HG02840 (cell line): ENCODE results near the gene TWNK.
A peak's percentile ranks its signal among the peaks of the same experiment; 100 is the strongest.

Experiments
- ATAC-seq: cut with Tn5 transposase; IDR thresholded peaks from one replicate; pipeline ENCODE4 v1.9.1; 2021; ENCODE audit warnings: mild to moderate bottlenecking, moderate library complexity, moderate number of reproducible peaks; ENCODE audit not compliant: unreplicated experiment, low FRiP score

TWNK gene

DNA sequence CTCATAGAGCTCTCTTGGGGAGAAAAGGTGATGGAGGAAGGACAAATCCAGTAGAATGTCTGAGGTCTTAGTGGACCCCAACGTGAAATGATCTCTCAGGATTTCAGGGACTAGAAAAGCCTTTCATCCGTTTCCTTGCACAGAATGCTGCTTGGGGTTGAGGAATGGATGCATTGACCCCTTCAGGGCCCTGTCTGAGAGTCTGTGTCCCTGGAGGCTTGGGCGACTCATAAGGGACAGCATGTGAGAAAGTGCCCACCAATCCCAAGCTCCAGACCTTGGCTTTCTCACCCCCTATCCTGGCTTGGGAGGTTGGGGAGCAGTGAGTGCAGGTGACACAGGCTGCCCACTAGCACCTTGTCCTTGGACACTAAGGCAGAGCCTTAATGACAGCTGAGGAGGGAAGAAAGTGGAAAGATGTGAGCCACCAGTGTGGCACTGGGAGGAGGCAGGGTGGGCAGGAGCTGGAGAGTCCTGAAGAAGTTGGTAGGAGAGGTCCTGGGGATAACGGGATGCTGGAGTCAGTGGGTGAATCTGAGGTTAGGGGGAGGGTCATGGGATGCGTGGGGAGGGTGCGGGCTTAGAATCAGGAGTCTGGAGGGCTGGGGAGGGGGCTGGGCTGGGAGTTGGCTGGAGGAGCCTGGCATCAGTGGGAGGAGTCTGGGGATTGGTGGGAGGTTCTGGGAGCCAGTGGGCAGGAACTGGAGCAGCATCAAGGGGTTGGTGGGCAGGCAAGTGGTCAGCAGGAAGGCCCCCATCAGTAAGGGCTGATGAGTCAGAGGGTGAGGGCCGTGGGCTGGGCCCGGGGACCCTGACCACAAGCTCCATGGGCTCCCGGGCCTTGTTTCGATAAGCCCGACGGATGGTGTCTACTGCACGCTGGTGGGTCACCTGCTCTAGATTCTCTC is 20.8 kb downstream of the TWNK start:
- ATAC-seq, result no peak

DNA sequence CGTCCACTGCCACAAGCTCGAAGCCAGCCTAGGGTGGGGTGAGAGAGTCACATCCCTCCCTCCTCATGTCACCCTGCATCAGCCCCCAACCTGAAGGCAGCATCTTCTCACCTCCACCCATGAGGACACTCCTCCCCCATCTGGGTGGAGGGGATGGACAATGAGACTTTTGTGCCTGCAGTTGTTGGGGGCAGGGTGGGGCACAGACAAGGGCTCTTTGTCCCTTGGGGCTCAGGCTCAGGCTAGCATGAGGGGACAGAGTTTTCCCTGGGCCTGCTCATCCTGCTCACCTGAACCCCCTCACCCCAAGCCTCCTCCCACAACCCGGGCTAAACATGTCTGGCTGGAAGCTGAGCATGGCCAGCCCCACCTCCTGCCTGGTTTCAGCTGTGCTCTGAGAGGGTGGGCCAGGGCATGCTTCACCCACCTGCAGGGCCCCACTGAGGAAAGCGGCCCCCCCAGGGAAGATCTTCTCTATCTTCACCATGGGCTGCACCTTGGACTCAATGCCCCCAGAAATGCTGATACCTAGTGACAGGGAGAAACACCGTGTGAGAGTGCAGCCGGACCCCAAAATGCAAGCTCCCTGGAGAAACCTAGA is 21.6 kb downstream of the TWNK start:
- ATAC-seq, result no peak

DNA sequence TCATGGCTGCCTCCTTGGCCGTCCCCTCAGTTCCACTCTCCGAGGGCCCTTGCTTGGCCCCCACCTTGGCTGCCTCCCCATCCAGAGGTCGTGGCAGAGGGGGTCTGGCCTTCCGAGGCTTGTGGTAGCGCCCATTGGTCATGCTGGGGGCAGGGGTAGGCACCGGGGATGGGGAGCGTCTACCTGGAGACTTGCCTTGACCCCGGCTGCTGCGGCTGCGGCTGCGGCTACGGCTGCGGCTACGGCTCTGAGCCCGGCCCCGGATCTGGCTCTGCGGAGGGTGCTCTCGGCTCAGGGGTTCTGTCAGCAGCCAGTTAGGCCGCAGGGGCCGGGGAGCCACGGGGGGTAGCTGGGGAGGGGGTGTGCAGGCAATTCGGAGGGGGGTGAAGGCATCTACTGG is 23.0 kb downstream of the TWNK start:
- no peak for ATAC-seq

DNA sequence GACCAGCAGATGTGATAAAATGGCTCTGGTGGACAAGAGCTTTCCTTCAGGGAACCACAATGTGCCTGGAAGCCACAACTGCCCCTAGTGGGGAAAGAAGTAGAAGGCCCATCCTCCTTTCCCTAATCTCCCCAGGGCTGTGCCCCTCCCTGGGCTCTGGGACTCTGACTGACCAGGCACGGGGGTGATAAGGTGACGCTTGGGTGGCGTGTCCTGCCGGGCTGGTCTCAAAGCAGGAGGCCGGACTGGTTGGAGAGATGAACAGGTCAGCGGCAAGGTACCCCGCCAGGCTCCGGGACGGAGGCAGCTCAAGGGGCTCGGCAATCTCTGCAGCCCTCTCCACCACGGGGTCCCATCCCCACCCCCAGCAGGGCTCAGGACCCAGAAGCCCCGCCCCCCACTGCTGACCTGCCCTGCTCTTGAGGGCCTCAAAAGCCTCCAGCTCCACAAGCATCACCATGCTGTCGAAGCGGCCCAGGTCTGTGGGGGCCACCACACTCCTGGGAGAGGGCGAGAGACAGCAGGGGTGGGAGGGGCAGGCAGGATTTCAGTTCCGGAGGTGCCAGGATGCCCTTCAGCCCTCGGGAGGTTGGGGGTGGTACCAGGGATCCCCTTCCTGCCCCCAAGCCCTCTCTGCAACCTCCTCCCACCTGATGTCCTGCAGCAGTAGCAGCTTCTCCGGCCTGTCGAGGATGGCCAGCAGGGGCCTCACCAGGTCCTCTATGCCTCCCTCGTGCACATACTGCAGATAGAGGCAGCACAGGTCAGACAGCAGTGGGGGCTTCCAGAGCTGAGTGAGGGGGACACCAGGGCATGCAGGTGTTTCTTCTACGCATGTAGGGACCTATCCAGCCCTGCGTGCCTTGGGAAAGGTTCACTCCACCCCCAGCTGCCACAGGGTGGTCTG is 24.4 kb downstream of the TWNK start:
- no peak for ATAC-seq

DNA sequence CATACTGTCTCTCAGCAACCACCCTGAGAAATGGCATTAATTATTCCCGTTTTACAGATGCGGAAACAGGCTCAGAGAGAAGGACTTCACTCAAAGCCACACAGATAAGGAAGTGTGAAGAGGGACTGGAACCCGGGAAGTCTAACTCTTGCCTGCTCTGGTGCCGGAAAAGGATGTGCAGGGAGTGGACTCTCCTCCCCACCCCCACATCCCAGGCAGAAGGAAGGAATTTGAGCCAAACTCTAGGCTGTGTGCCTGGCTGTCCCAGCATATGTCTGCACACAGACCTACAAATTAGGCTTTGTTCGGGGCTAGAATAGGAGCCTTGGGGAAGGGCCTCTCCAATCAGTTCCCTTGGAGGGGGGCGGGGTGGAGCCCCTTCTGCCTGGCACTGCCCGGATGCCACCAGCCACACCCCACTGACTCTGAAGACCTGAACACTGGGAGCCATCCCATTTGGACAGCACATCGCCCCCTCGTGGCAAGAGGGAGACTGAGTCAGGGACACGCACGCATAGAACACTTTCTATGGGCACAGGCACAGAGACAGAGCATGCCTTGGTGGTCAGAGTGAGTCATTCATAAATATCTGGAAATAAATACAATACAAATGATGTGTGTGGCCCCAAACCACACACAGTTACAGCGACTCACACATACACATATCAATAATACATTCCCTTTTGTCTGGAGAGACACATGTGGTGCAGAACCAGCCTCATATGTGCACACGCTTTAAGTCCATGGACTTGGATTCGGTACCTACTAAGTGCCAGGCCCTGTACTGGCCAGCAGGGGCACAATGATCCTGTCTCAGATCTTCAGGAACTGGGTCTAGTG is 25.4 kb downstream of the TWNK start:
- peak; percentile 67 for ATAC-seq

DNA sequence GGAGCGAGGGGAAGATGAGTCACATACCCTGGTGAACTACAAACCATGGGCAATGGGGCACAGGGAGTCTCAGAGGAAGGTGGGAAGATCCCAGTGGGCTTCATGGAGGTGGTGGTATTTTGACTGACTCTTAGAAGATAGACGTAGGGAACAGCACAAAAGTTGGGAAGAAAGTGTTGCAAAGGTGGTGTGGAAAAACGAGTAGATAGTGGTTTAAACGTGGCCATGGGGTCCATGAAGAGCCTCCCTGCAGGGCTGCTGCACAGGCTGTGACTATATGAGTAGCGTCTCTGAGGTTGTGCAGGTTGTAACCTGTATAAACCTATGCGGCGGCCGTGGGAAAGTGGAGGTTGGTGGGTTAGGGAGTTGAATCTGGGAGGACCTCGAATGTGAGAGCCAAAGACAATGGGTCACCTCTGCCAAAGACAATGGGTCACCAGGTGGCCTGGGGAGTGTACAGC is 26.1 kb downstream of the TWNK start:
- no peak for ATAC-seq

DNA sequence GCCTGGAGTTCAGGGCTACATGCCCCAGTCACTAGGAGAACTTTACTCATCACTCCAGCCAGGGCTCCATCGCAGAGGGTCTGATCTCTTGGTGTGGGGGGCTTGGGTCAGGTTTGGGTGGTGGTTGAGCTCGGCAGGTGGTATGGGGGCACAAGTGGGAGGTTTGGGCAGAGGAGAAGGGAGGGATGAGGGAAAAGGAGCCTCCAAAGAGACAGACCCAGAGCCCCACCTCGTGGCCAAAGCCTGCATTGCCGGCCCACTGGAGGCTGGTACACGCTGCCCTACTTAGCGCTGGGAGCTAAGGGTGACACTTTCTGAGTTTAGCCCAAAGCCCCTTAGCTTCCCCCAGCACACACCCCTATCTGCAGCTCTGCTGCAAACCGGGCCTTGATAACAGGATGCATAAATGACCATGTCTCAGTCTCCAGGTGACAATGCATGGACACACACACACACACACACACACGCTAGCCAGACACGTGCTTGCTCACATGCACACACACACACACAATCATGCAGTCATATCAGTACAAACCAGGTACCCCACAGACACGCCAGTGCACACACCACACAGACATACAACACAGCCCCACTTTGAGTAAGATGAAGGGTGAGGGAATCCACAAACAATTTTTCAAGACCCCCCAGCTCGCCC is 27.0 kb downstream of the TWNK start:
- no peak for ATAC-seq

DNA sequence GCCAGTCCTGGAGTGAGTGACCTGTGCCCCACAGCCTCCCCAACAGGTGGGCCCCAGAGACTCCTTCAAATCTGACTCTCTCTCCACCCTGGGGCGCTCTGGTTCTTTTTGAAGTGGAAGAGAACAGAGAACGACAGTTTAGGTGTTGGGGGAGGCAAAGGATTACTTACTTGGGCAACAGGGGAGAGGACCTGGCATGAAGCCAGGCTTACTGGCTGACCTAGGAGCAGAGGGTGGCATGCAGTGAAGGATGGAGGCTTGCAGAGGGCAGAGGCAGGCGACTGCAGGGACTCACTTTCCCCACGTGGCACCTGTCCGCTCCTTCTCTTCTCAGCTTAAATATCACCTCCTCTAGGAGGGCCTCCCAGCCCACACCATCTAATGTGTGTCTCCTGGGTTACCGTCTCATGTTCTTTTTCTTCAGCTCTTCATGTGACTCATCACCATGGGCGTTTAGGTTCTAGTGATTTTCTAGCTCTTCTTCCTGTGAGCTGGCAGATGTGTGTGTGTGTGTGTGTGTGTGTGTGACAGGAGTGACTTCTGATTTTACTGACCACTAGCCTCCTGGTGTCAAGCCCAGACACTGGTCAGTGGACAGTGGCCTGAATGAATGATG is 27.7 kb downstream of the TWNK start:
- no peak for ATAC-seq

DNA sequence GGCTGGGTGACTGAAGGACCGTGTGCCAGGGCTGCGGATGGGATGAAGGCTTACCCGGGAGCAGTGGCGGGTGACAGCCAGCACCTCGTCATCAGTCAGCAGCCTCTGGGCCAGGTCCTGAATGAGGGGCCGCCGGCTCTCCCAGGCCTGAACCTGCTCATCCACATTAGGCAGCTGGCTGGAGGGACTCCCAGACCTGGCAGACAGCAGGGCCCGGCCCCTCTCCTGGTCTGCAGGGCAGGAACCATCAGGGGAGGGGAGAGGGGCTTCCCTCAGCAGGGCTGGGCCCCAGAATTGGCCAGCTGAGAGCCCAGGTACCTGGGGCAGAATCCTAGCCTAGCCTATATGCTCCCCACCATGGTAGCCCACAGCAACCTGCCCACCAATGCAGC is 28.2 kb downstream of the TWNK start:
- no peak for ATAC-seq

DNA sequence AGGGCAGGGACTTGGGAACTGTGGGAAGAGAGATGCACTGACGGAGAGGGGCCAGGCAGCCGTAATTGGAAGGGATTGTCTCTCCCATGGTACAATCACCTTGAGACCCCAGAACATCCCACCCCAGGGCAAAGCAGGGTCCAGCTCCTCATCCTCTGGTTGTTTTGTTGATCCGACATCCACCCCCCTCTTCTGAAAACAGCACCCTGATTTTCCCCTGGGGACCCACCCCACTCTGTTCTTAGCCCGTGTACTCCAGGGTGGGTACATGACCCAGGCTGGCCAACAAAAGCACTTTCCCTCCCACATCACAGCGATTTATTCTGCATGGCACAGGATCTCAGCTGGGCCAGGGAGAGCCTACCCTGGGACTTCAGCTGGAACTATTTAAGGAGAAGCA is 29.5 kb downstream of the TWNK start:
- ATAC-seq, result no peak

DNA sequence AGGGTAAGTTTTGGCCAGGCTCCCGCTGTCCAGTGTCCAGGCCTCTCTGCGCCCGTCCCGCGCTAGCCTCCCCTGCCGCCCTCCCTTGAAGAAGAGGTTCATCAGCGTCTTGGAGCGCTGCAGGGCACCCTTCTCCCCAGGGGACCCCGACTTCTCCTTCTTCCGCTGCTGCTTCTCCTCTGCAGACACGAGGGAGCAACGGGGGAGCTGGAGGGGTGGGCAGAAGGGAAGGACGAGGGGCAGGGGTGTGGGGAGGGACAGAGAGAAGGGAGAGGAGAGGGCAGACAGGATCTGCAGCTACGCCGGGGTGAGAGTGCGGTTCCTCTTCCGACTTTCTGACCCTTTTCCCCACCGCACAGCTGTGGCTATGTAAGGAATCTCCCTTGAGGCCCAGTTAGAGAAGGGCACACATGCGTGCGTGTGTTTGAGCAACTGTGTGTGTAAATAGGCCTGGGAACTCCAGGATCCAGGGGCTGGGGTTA is 30.8 kb downstream of the TWNK start:
- no peak for ATAC-seq

DNA sequence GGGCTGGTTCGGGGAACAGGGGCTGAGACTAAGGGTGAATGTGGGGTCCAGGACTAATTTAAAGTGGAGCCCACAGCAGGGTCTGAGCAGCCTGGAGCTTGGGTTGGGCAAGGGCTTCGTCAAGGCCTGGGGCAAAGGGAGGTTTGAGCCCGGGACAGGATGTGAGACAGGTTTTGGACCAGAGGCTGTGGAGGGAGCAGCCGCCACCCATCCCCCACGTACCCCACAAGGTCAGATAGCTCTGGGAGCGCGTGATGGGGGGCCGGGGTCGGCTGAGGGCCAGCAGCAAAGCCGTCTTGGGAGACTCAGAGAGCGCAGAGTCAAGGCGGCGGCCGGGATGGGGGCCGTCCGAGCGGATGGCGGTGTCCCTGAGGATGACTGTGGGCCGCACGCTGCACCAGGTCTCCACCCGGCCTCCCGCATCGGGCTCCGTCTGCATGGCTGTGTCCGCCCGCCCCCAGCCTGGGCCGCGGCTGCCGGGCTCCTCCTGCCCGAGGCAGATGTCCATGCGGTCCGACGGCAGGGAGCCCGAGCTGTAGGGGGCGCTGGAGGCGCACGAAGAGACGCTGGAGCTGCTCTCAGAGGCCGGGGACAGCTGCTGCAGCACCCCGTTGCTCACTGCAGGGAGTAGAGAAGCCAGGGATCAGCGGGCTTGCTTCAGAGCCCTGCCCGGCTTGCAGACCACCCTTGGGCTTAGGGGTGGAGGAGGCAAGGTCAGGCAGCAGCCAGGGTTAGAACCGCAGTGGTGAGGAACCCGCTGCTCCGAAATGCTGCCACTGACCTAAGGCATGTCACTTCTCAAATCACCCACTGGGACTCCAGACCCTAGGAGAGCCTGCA is 31.5 kb downstream of the TWNK start:
- ATAC-seq, result no peak

DNA sequence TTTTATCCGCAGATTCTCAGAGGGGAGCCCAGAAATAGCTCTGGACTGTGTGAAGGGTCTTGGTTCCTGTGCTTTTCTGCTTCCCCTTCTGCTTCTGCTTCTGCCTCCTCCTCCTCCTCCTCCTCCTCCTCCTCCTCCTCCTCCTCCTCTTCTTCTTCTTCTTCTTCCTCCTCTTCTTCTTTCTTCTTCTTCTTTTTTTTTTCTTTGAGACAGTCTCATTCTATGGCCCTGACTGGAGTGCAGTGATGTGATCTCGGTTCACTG is 32.0 kb downstream of the TWNK start:
- ATAC-seq, result no peak

DNA sequence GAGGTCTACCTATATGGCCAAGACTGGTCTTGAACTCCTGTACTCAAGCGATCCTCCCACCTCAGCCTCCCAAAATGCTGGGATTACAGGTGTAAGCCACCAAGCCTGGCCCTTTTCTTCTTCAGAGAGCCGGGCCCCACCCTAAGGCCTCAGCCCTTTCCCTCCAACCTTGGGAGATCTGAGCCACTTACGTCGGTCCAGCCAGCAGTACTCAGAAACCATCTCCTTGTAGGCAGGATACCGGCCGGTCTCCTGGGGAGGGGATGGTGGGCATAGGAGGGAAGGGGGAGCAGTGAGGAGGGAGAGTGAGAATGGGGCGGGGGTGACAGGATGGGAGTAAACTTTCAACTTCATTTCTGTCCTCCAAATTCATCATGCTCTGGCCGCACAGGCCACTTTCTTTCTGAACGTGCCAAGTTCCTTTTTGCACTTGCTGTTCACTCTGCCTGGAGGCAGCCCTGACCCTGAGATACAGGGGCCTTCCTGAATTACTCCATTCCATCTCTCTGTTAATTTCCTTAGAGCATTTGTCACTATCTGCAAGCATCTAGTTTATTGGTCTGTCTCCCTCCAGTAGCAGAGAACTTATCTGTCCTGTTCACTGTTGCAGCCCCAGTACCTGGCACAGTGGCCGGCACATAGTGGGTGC is 33.2 kb downstream of the TWNK start:
- no peak for ATAC-seq

DNA sequence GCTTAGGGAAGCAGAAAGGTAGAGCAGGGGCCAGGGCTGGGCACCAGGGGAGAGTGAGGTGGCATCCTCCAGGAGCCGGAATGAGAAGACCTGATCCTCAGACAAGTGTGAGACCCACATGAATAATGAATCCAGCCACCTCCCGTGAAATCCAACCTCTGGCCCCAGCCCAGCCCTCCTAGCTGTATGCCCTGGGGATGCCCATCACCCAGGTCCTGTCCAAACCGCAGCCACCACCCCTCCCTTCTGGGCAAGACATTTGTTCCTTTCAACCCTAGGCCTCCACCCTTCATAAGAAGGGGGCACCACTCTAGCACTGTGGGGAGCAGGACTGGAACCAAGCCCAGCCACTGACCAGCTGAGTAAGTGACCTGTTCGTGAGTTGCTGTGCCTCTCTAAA is 33.9 kb downstream of the TWNK start:
- ATAC-seq, result no peak

DNA sequence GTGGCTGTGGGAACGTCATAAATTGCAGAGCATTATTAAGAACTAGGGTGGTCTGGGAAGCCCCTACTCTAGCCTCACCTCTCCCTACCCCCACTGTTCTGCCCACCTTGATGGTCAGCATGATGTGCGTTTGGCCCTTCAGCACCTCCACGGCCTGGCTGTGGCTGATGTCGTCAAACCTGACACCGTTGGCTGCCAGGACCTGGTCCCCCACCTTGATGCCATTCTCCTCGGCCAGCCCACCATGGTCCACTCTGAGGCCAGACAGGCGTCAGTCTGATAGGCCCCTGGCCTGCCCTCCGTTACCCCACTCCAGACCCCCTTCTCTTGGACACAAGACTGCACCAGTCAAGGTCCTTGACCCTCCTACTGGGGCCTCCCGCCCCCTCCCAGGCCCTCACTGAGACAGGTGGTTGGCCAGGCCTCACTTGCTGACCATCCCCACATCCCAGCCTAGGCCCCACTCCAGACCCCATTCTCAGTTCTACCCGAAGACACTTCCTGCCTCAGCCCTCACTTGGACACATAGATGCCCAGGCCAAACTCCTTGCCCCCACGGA is 34.4 kb downstream of the TWNK start:
- no peak for ATAC-seq

DNA sequence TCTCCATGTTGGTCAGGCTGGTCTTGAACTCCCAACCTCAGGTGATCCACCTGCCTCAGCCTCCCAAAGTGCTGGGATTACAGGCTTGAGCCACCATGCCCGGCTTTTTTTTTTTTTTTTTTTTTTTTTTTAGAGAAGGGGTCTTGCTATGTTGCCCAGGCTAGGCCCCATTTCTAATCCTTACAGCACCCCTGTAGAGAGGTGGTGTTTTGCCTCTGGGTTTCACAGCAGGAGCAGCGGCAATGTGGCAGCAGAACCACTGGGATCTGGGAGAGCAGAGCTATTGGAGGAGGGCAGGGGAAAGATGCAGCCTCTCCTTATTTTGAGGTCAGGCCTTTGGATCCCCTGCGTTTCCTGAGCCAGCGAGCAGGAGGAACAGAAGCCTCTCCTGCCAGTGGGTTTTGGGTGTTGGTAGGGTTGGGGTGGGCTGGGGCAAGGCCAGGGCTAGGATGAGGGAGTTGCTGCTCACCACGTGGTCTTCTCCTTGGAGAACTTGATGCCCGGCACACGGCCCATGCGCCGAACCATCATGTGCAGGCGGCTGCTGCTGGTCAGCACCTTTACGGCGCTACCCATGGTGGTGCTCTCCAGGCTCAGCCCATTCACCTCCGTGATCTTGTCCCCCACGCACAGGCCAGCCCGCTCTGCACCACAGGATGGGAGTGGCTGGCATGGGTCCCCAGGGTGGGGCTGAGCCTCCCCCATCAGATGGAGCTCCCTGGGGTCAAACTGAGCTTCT is 35.8 kb downstream of the TWNK start:
- no peak for ATAC-seq
